ENCODE results near the gene SIGLEC15. TPM values are rescaled to one million over a fixed set of nuclear protein-coding genes. Genes with fewer than 3 reads are reported as not detected.

Gene SIGLEC15
- total and polyA plus RNA-seq, 4 donors = 0.04 to 0.91 (median 0.68) TPM

- Histone ChIP-seq H3K4me1 (ENCODE audit: control insufficient read depth in 5 of 5, insufficient read depth in 5 of 5, low read length in 5 of 5) (no peaks in the 10 kb centered on the region), H3K27me3 (ENCODE audit: control insufficient read depth in 3 of 3, insufficient read depth in 3 of 3, low read length in 2 of 3) (no peaks in the 10 kb centered on the region), H3K36me3 (ENCODE audit: control insufficient read depth in 4 of 4, insufficient read depth in 4 of 4, low read length in 4 of 4) (peaks cover 13 to 27% (median 18%) of the 10 kb centered on the region in 4 donors), H3K4me3 (no peak overlapping the region), H3K27ac (ENCODE audit: low read depth in 1 of 2, low read length in 1 of 2) (no peak overlapping the region), H3K9me3 (ENCODE audit: control insufficient read depth in 4 of 4, insufficient read depth in 3 of 4, low read length in 3 of 4) (no peaks in the 10 kb centered on the region), H3K9ac (ENCODE audit: insufficient read depth in 1 of 2, low read length in 2 of 2) (no peak overlapping the region)
- 98 to 99% methylated on average over 5 of the region's 5 CpGs for WGBS, 2 donors
- TF ChIP-seq CTCF (IDR thresholded peaks at IDR 0.05; ENCODE audit: control extremely low read depth, extremely low read depth) = no peak
- DNase-seq (no peak), ATAC-seq (ENCODE audit: insufficient read depth, low FRiP score) (no peak)
These were observed 62.1 kb downstream of the SIGLEC15 start for GRCh38 chr18:45887585-45887984.

- Histone ChIP-seq H3K9me3 (ENCODE audit: control insufficient read depth in 4 of 4, insufficient read depth in 3 of 4, low read length in 3 of 4) (no peaks in the 10 kb centered on the region), H3K4me1 (ENCODE audit: control insufficient read depth in 5 of 5, insufficient read depth in 5 of 5, low read length in 5 of 5) (no peaks in the 10 kb centered on the region), H3K9ac (ENCODE audit: insufficient read depth in 1 of 2, low read length in 2 of 2) (no peak overlapping the region), H3K36me3 (ENCODE audit: control insufficient read depth in 4 of 4, insufficient read depth in 4 of 4, low read length in 4 of 4) (peaks cover 12 to 20% (median 13%) of the 10 kb centered on the region in 4 donors), H3K4me3 (no peak overlapping the region), H3K27ac (ENCODE audit: low read depth in 1 of 2, low read length in 1 of 2) (no peak overlapping the region), H3K27me3 (ENCODE audit: control insufficient read depth in 3 of 3, insufficient read depth in 3 of 3, low read length in 2 of 3) (no peaks in the 10 kb centered on the region)
- 57 to 77% methylated on average over 3 of the region's 3 CpGs for WGBS, 2 donors
- TF ChIP-seq CTCF (IDR thresholded peaks at IDR 0.05; ENCODE audit: control extremely low read depth, extremely low read depth) = no peak
- DNase-seq (no peak), ATAC-seq (ENCODE audit: insufficient read depth, low FRiP score) (no peak)
These were observed 64.1 kb downstream of the SIGLEC15 start for GRCh38 chr18:45889419-45890064.

- ATAC-seq (ENCODE audit: insufficient read depth, low FRiP score) = no peak
These were observed 65.1 kb downstream of the SIGLEC15 start for GRCh38 chr18:45890606-45891005.

More at GRCh38 chr18:45890606-45891005, 65.1 kb downstream of the SIGLEC15 start:
- Histone ChIP-seq H3K9me3 (ENCODE audit: control insufficient read depth in 4 of 4, insufficient read depth in 3 of 4, low read length in 3 of 4) (no peaks in the 10 kb centered on the region), H3K27me3 (ENCODE audit: control insufficient read depth in 3 of 3, insufficient read depth in 3 of 3, low read length in 2 of 3) (no peaks in the 10 kb centered on the region), H3K4me1 (ENCODE audit: control insufficient read depth in 5 of 5, insufficient read depth in 5 of 5, low read length in 5 of 5) (no peaks in the 10 kb centered on the region), H3K4me3 (no peak overlapping the region), H3K27ac (ENCODE audit: low read depth in 1 of 2, low read length in 1 of 2) (no peak overlapping the region), H3K36me3 (ENCODE audit: control insufficient read depth in 4 of 4, insufficient read depth in 4 of 4, low read length in 4 of 4) (peaks cover 11 to 20% (median 14%) of the 10 kb centered on the region in 4 donors), H3K9ac (ENCODE audit: insufficient read depth in 1 of 2, low read length in 2 of 2) (no peak overlapping the region)
- no peak for TF ChIP-seq CTCF (IDR thresholded peaks at IDR 0.05; ENCODE audit: control extremely low read depth, extremely low read depth)
- WGBS, 2 donors = 32 to 84% methylated on average over 1 of the region's 1 CpG
- DNase-seq = peak in 1 of 3 donors; percentile 25
